Measurements from ENCODE around the gene WLS. TPM values are rescaled to one million over a fixed set of nuclear protein-coding genes. Genes with fewer than 3 reads are reported as not detected.

WLS gene
- total RNA-seq, 2 donors from 2014 or later: 126 to 150 TPM

GRCh38 chr1:68121536-68121935, 110.8 kb downstream of the WLS start:
- intact Hi-C loops (cut with DNase I, micrococcal nuclease): loop anchor here in 1 of 2 donors (5.0 kb wide), 3 partner anchors 111 to 221 kb away; partner anchors contain the start of gene WLS
- ATAC-seq (no peak), DNase-seq (no peak)

GRCh38 chr1:68120136-68120791, 112.1 kb downstream of the WLS start:
- ATAC-seq (peak; percentile 73), DNase-seq (no peak)
- intact Hi-C loops (cut with DNase I, micrococcal nuclease): loop anchor here in 1 of 2 donors (5.0 kb wide), 3 partner anchors 112 to 222 kb away; partner anchors contain the start of gene WLS

GRCh38 chr1:68119445-68119844, 112.9 kb downstream of the WLS start:
- ATAC-seq: no peak
- no peak for DNase-seq
- intact Hi-C loops (cut with DNase I, micrococcal nuclease): loop anchor here in 1 of 2 donors (10.0 kb wide), 1 partner anchor 225 kb away; no protein-coding TSS in a partner anchor

- no peak for DNase-seq
- intact Hi-C loops (cut with DNase I, micrococcal nuclease): loop anchor here in 1 of 2 donors (10.0 kb wide), 1 partner anchor 227 kb away; no protein-coding TSS in a partner anchor
- no peak for ATAC-seq
Observed at GRCh38 chr1:68117416-68117815, 114.9 kb downstream of the WLS start.

GRCh38 chr1:68116643-68117235, 115.6 kb downstream of the WLS start:
- DNase-seq (peak in 1 of 2 donors; percentile 40), ATAC-seq (peak; percentile 31)
- intact Hi-C loops (cut with DNase I, micrococcal nuclease): loop anchor here in 1 of 2 donors (10.0 kb wide), 1 partner anchor 228 kb away; no protein-coding TSS in a partner anchor

- intact Hi-C loops (cut with DNase I, micrococcal nuclease): loop anchor here in 1 of 2 donors (10.0 kb wide), 1 partner anchor 229 kb away; no protein-coding TSS in a partner anchor
- no peak for ATAC-seq
Observed at GRCh38 chr1:68115308-68115707, 117.0 kb downstream of the WLS start.

GRCh38 chr1:68113966-68114365, 118.4 kb downstream of the WLS start:
- no peak for DNase-seq
- no peak for ATAC-seq
- intact Hi-C loops (cut with DNase I, micrococcal nuclease): loop anchor here (5.0 to 10.0 kb wide), 3 partner anchors 231 to 342 kb away; no protein-coding TSS in a partner anchor

More at GRCh38 chr1:68115308-68115707, 117.0 kb downstream of the WLS start:
- DNase-seq: no peak

- DNase-seq (no peak), ATAC-seq (no peak)
- intact Hi-C loops (cut with DNase I, micrococcal nuclease): loop anchor here (5.0 to 10.0 kb wide), 3 partner anchors 232 to 341 kb away; no protein-coding TSS in a partner anchor
Observed at GRCh38 chr1:68112835-68113243, 119.5 kb downstream of the WLS start.

GRCh38 chr1:68111519-68112436, 120.5 kb downstream of the WLS start:
- DNase-seq (peak; percentile 54 to 65), ATAC-seq (peak; percentile 97)
- intact Hi-C loops (cut with DNase I, micrococcal nuclease): loop anchor here (5.0 to 10.0 kb wide), 3 partner anchors 233 to 339 kb away; no protein-coding TSS in a partner anchor

- DNase-seq (no peak), ATAC-seq (no peak)
- intact Hi-C loops (cut with DNase I, micrococcal nuclease): no loop called here
Observed at GRCh38 chr1:68107771-68108170, 124.6 kb downstream of the WLS start.

- intact Hi-C loops (cut with DNase I, micrococcal nuclease): no loop called here
- ATAC-seq (no peak), DNase-seq (no peak)
Observed at GRCh38 chr1:68103884-68104554, 128.3 kb downstream of the WLS start.

GRCh38 chr1:68103011-68103545, 129.2 kb downstream of the WLS start:
- ATAC-seq: no peak
- intact Hi-C loops (cut with DNase I, micrococcal nuclease): no loop called here
- DNase-seq: no peak

- DNase-seq (peak in 1 of 2 donors; percentile 70), ATAC-seq (peak; percentile 99)
- intact Hi-C loops (cut with DNase I, micrococcal nuclease): no loop called here
Observed at GRCh38 chr1:68101829-68102228, 130.5 kb downstream of the WLS start.

GRCh38 chr1:68100571-68100970, 131.8 kb downstream of the WLS start:
- intact Hi-C loops (cut with DNase I, micrococcal nuclease): no loop called here
- ATAC-seq (peak; percentile 75), DNase-seq (no peak)

GRCh38 chr1:68093737-68094136, 138.6 kb downstream of the WLS start:
- DNase-seq: no peak
- no peak for ATAC-seq
- intact Hi-C loops (cut with DNase I, micrococcal nuclease): no loop called here

- DNase-seq (no peak), ATAC-seq (peak; percentile 62)
- intact Hi-C loops (cut with DNase I, micrococcal nuclease): no loop called here
Observed at GRCh38 chr1:68087184-68087583, 145.1 kb downstream of the WLS start.

GRCh38 chr1:68085752-68086151, 146.6 kb downstream of the WLS start:
- DNase-seq (no peak), ATAC-seq (no peak)
- intact Hi-C loops (cut with DNase I, micrococcal nuclease): no loop called here

GRCh38 chr1:68083686-68084085, 148.6 kb downstream of the WLS start:
- intact Hi-C loops (cut with DNase I, micrococcal nuclease): no loop called here
- no peak for ATAC-seq
- no peak for DNase-seq

Data from left colon (tissue), 2 donors.